Muscle layer of colon (tissue), 2 donors: ENCODE measurements around the gene GLRA2.
"Not testable (repeated sequence)": the region's sequence is repeated elsewhere in the genome, so short reads cannot be mapped to it uniquely, and the experiment has no call there.

Experiments used
- H3K27ac ChIP-seq: one replicate; pipeline ENCODE4 v1.7.0; 2013; ENCODE audit warnings: low read depth, mild to moderate bottlenecking, low read length, moderate library complexity
- H3K27me3 ChIP-seq, 2 donors: one replicate each; pipeline ENCODE4 v1.7.0; 2013; ENCODE audit warnings: low read length in 2 of 2, mild to moderate bottlenecking in 2 of 2; ENCODE audit not compliant: insufficient read depth in 2 of 2, control insufficient read depth in 1 of 2
- H3K36me3 ChIP-seq: one replicate; pipeline ENCODE4 v1.7.0; 2013; ENCODE audit warnings: mild to moderate bottlenecking, low read length; ENCODE audit not compliant: insufficient read depth
- H3K4me1 ChIP-seq: one replicate; pipeline ENCODE4 v1.7.0; 2013; ENCODE audit warnings: mild to moderate bottlenecking, low read length; ENCODE audit not compliant: insufficient read depth
- H3K4me3 ChIP-seq, 2 donors: one replicate each; pipeline ENCODE4 v1.7.0; 2013; ENCODE audit warnings: low read length in 2 of 2, low read depth in 1 of 2, mild to moderate bottlenecking in 1 of 2, moderate library complexity in 1 of 2
- H3K9ac ChIP-seq: one replicate; pipeline ENCODE4 v1.7.0; 2013; ENCODE audit warnings: low read length
- H3K9me3 ChIP-seq: one replicate; pipeline ENCODE4 v1.7.0; 2013; ENCODE audit warnings: mild to moderate bottlenecking, low read length
- donor health status: abdominal sarcoma.
- donor health status: Adenocarcinoma of cecum.

The GLRA2 gene

GRCh38 chrX:14672611-14673172 is 143.4 kb downstream of the GLRA2 start:
- H3K9me3 ChIP-seq, result no peaks in the 10 kb centered on the region

GRCh38 chrX:14673236-14673635 is 143.9 kb downstream of the GLRA2 start:
- no peaks in the 10 kb centered on the region for H3K27me3 ChIP-seq
- no peak overlapping the region for H3K4me3 ChIP-seq
- H3K4me1 ChIP-seq, result no peaks in the 10 kb centered on the region
- H3K27ac ChIP-seq, result no peak overlapping the region
- no peaks in the 10 kb centered on the region for H3K36me3 ChIP-seq
- no peaks in the 10 kb centered on the region for H3K9me3 ChIP-seq
- H3K9ac ChIP-seq, result no peak overlapping the region

More at GRCh38 chrX:14672611-14673172, 143.4 kb downstream of the GLRA2 start:
- no peak overlapping the region for H3K27ac ChIP-seq
- no peaks in the 10 kb centered on the region for H3K27me3 ChIP-seq
- H3K9ac ChIP-seq, result no peak overlapping the region
- no peak overlapping the region for H3K4me3 ChIP-seq
- no peaks in the 10 kb centered on the region for H3K36me3 ChIP-seq
- no peaks in the 10 kb centered on the region for H3K4me1 ChIP-seq

GRCh38 chrX:14673764-14674163 is 144.4 kb downstream of the GLRA2 start:
- H3K27me3 ChIP-seq, result no peaks in the 10 kb centered on the region
- H3K36me3 ChIP-seq, result no peaks in the 10 kb centered on the region
- no peak overlapping the region for H3K9ac ChIP-seq
- H3K4me1 ChIP-seq, result no peaks in the 10 kb centered on the region
- H3K9me3 ChIP-seq, result no peaks in the 10 kb centered on the region
- H3K4me3 ChIP-seq, result no peak overlapping the region
- H3K27ac ChIP-seq, result no peak overlapping the region

GRCh38 chrX:14675500-14675899 is 146.2 kb downstream of the GLRA2 start:
- Histone ChIP-seq H3K27ac (no peak overlapping the region), H3K4me3 (no peak overlapping the region), H3K36me3 (no peaks in the 10 kb centered on the region), H3K4me1 (no peaks in the 10 kb centered on the region), H3K9me3 (no peaks in the 10 kb centered on the region), H3K9ac (no peak overlapping the region), H3K27me3 (no peaks in the 10 kb centered on the region)

GRCh38 chrX:14676431-14676830 is 147.1 kb downstream of the GLRA2 start:
- Histone ChIP-seq H3K4me1 (no peaks in the 10 kb centered on the region), H3K27me3 (no peaks in the 10 kb centered on the region), H3K27ac (no peak overlapping the region), H3K9me3 (no peaks in the 10 kb centered on the region), H3K36me3 (no peaks in the 10 kb centered on the region), H3K9ac (no peak overlapping the region), H3K4me3 (no peak overlapping the region)

- H3K36me3 ChIP-seq, H3K9ac ChIP-seq, H3K9me3 ChIP-seq, H3K4me3 ChIP-seq, H3K4me1 ChIP-seq, H3K27me3 ChIP-seq, H3K27ac ChIP-seq: not testable (repeated sequence)
Measured at GRCh38 chrX:14688331-14688730, 159.0 kb downstream of the GLRA2 start.

- H3K4me3 ChIP-seq, result no peak overlapping the region
- H3K9ac ChIP-seq, result no peak overlapping the region
- H3K9me3 ChIP-seq, result no peaks in the 10 kb centered on the region
- no peaks in the 10 kb centered on the region for H3K4me1 ChIP-seq
- no peaks in the 10 kb centered on the region for H3K27me3 ChIP-seq
- H3K36me3 ChIP-seq, result no peaks in the 10 kb centered on the region
- no peak overlapping the region for H3K27ac ChIP-seq
Measured at GRCh38 chrX:14690553-14690952, 161.2 kb downstream of the GLRA2 start.

GRCh38 chrX:14694611-14695010 is 165.3 kb downstream of the GLRA2 start:
- Histone ChIP-seq H3K36me3 (no peaks in the 10 kb centered on the region), H3K27me3 (no peaks in the 10 kb centered on the region), H3K9me3 (no peaks in the 10 kb centered on the region)

GRCh38 chrX:14697451-14697850 is 168.1 kb downstream of the GLRA2 start:
- Histone ChIP-seq H3K9ac (no peak overlapping the region), H3K27me3 (no peaks in the 10 kb centered on the region), H3K4me3 (no peak overlapping the region), H3K9me3 (no peaks in the 10 kb centered on the region), H3K36me3 (no peaks in the 10 kb centered on the region), H3K4me1 (no peaks in the 10 kb centered on the region), H3K27ac (no peak overlapping the region)

More at GRCh38 chrX:14694611-14695010, 165.3 kb downstream of the GLRA2 start:
- Histone ChIP-seq H3K4me3 (no peak overlapping the region), H3K27ac (no peak overlapping the region), H3K9ac (no peak overlapping the region), H3K4me1 (no peaks in the 10 kb centered on the region)

GRCh38 chrX:14698790-14699189 is 169.5 kb downstream of the GLRA2 start:
- H3K4me3 ChIP-seq, result no peak overlapping the region
- H3K9ac ChIP-seq, result no peak overlapping the region
- no peaks in the 10 kb centered on the region for H3K9me3 ChIP-seq
- H3K36me3 ChIP-seq, result no peaks in the 10 kb centered on the region
- no peaks in the 10 kb centered on the region for H3K4me1 ChIP-seq
- no peaks in the 10 kb centered on the region for H3K27me3 ChIP-seq
- no peak overlapping the region for H3K27ac ChIP-seq

- H3K4me1 ChIP-seq, result no peaks in the 10 kb centered on the region
- H3K4me3 ChIP-seq, result no peak overlapping the region
- H3K27me3 ChIP-seq, result no peaks in the 10 kb centered on the region
Measured at GRCh38 chrX:14700982-14701381, 171.6 kb downstream of the GLRA2 start.

GRCh38 chrX:14702145-14702544 is 172.8 kb downstream of the GLRA2 start:
- Histone ChIP-seq H3K4me3 (no peak overlapping the region), H3K4me1 (no peaks in the 10 kb centered on the region), H3K27me3 (no peaks in the 10 kb centered on the region), H3K27ac (no peak overlapping the region), H3K9me3 (no peaks in the 10 kb centered on the region), H3K36me3 (no peaks in the 10 kb centered on the region), H3K9ac (no peak overlapping the region)

More at GRCh38 chrX:14700982-14701381, 171.6 kb downstream of the GLRA2 start:
- H3K9ac ChIP-seq, result no peak overlapping the region
- no peaks in the 10 kb centered on the region for H3K9me3 ChIP-seq
- no peaks in the 10 kb centered on the region for H3K36me3 ChIP-seq
- no peak overlapping the region for H3K27ac ChIP-seq
